Endothelial cell of umbilical vein (primary cell): ENCODE data around the gene LAMC1. TPM values are rescaled to one million over a fixed set of nuclear protein-coding genes. Genes with fewer than 3 reads are reported as not detected.

Experiments used
- BruUV-seq: library from RNA; stranded (reverse); fragments of 400-500 nt; replicated peaks from 2 replicates; lab custom pipeline; 2021; lab: Mats Ljungman, UMichigan
- CTCF ChIA-PET: fragments of 300-600, 350-600 bp; sonication (Branson Sonifier 250); formaldehyde crosslinking; loops from one replicate; lab custom pipeline; 2021; ENCODE audit warnings: antibody characterized with exemption, inconsistent platforms; lab: Charles Lee
- POLR2A ChIA-PET: fragments of 300-600, 350-600 bp; sonication (Branson Sonifier 250); formaldehyde crosslinking; loops from one replicate; lab custom pipeline; 2021; ENCODE audit warnings: antibody characterized with exemption, inconsistent platforms; lab: Charles Lee
- DNase-seq: peaks from one replicate; pipeline ENCODE4 v3.0.0-alpha.2; 2011; ENCODE audit warnings: low read depth, low spot score
- FAIRE-seq: peaks from 2 replicates; lab custom pipeline; 2011; peaks lifted over from hg19 to GRCh38; lab: Jason Lieb, UNC
- H2AFZ ChIP-seq: 2 replicates; pipeline ENCODE4 v1.6.0; 2012; ENCODE audit warnings: low read depth, low read length, control low read depth, inconsistent platforms
- H3K27ac ChIP-seq: 2 replicates; pipeline ENCODE4 v1.5.1; 2011; ENCODE audit warnings: low read depth, mild to moderate bottlenecking, control low read depth, low read length, moderate library complexity; ENCODE audit not compliant: insufficient read depth
- H3K27me3 ChIP-seq, 2 experiments: 2 replicates each; pipeline versions ENCODE4 v1.6.0 to v1.6.1; 2011; ENCODE audit warnings: low read length in 2 of 2, mixed read lengths in 1 of 2; ENCODE audit not compliant: control insufficient read depth in 2 of 2, insufficient read depth in 2 of 2
- H3K36me3 ChIP-seq, 2 experiments: 2 replicates in 1 of 2; 3 replicates in 1 of 2; pipeline ENCODE4 v1.5.1; 2011; ENCODE audit warnings: low read length in 2 of 2, mild to moderate bottlenecking in 1 of 2, moderate library complexity in 1 of 2; ENCODE audit not compliant: control insufficient read depth in 2 of 2, insufficient read depth in 2 of 2; ENCODE audit errors: extremely low read depth in 1 of 2
- H3K4me1 ChIP-seq: 3 replicates; pipeline ENCODE4 v1.5.1; 2011; ENCODE audit warnings: mild to moderate bottlenecking, low read length; ENCODE audit not compliant: control insufficient read depth, insufficient read depth; ENCODE audit errors: extremely low read depth
- H3K4me2 ChIP-seq: 2 replicates; pipeline ENCODE4 v1.6.1; 2011; ENCODE audit warnings: low read length, control low read depth, mixed read lengths; ENCODE audit not compliant: insufficient read depth
- H3K4me3 ChIP-seq, 3 experiments: fragments of 200-600 bp in 1 of 3; sonication (generic), shearing (Covaris generic) in 1 of 3; replicated peaks in 1 of 3; 2 replicates each; pipeline ENCODE4 v1.5.1; 2011 to 2016; ENCODE audit warnings: control low read depth in 3 of 3, low read length in 3 of 3, mild to moderate bottlenecking in 2 of 3, inconsistent platforms in 1 of 3, low read depth in 1 of 3, moderate library complexity in 1 of 3; ENCODE audit not compliant: insufficient read depth in 1 of 3
- H3K79me2 ChIP-seq: 2 replicates; pipeline ENCODE4 v1.6.0; 2012; ENCODE audit warnings: low read length, inconsistent platforms; ENCODE audit not compliant: control insufficient read depth, insufficient read depth
- H3K9ac ChIP-seq: replicated peaks from 2 replicates; pipeline ENCODE3; 2011; ENCODE audit warnings: low read length, control low read depth; ENCODE audit not compliant: insufficient read depth; ENCODE audit errors: extremely low read depth
- H3K9me1 ChIP-seq: replicated peaks from 3 replicates; pipeline ENCODE4 v1.6.0; 2011; ENCODE audit warnings: mild to moderate bottlenecking, low read length; ENCODE audit not compliant: control insufficient read depth, insufficient read depth; ENCODE audit errors: extremely low read depth
- H3K9me3 ChIP-seq: replicated peaks from 2 replicates; pipeline ENCODE4 v1.5.1; 2012; ENCODE audit warnings: low read length, inconsistent platforms; ENCODE audit not compliant: control insufficient read depth, insufficient read depth
- H4K20me1 ChIP-seq: replicated peaks from 2 replicates; pipeline ENCODE3; 2011; ENCODE audit warnings: mild to moderate bottlenecking, low read length; ENCODE audit not compliant: control insufficient read depth, insufficient read depth; ENCODE audit errors: extremely low read depth
- EZH2 ChIP-seq: IDR thresholded peaks from 2 replicates; pipeline ENCODE4 v1.6.1; 2012; ENCODE audit warnings: borderline replicate concordance, low read depth, mild to moderate bottlenecking, moderate library complexity, low read length, inconsistent platforms; ENCODE audit not compliant: severe bottlenecking
- FOS ChIP-seq: IDR thresholded peaks from 2 replicates; pipeline ENCODE4 v1.6.1; 2011; ENCODE audit warnings: mild to moderate bottlenecking, low read length, moderate library complexity, borderline replicate concordance; ENCODE audit not compliant: insufficient read depth
- GATA2 ChIP-seq: IDR thresholded peaks from 2 replicates; pipeline ENCODE4 v1.7.0; 2011; ENCODE audit warnings: low read depth, mild to moderate bottlenecking, moderate library complexity, mixed read lengths, low read length; ENCODE audit not compliant: insufficient read length, insufficient read depth
- JUN ChIP-seq: IDR thresholded peaks from 2 replicates; pipeline ENCODE4 v1.6.1; 2011; ENCODE audit warnings: borderline replicate concordance, low read depth; ENCODE audit not compliant: insufficient read length, insufficient read depth
- MYC ChIP-seq: IDR thresholded peaks from one replicate; pipeline ENCODE4 v1.6.1; 2011; ENCODE audit warnings: mild to moderate bottlenecking, low read depth, low read length
- POLR2A ChIP-seq: IDR thresholded peaks from 2 replicates; pipeline ENCODE4 v1.6.1; 2012; ENCODE audit warnings: low read depth, mild to moderate bottlenecking, control low read depth, low read length
- POLR2AphosphoS5 ChIP-seq: IDR thresholded peaks from 2 replicates; pipeline ENCODE4 v1.6.1; 2012; ENCODE audit warnings: low read depth, mild to moderate bottlenecking, control low read depth, low read length, moderate library complexity; ENCODE audit not compliant: insufficient read depth
- dilution Hi-C: fragments of 300-500 bp; cut with MboI; formaldehyde crosslinking; loops from one replicate; pipeline ENCODE4 v1.15.0; 2019; ENCODE audit warnings: low sequenced_read_pairs; ENCODE audit not compliant: extremely low pct_ligation_motif_present
- intact Hi-C: fragments of 100-400 bp; cut with micrococcal nuclease; formaldehyde crosslinking; loops from one replicate; pipeline ENCODE4 v1.10.0; 2022
- polyA plus RNA-seq, 4 experiments: library from polyadenylated mRNA; depleted of rRNA in 3 of 4; stranded (reverse) in 3 of 4; unstranded in 1 of 4; fragments of >200 nt; gene quantifications; 2 replicates each; pipeline versions ENCODE4 v1.2.1 to v1.2.3, GENCODE V29; 2011 to 2012; ENCODE audit warnings: missing spikeins in 1 of 4
- total RNA-seq: library from RNA; stranded (reverse); gene quantifications from 2 replicates; pipeline ENCODE4 v1.2.3, GENCODE V29; 2021
- TF ChIP-seq, protein P1 (sequence below), 2 donors: IDR thresholded peaks; 1 replicate in 1 of 2; 2 replicates in 1 of 2; pipeline ENCODE4 v1.5.1; 2011; ENCODE audit warnings: low read length in 2 of 2, mild to moderate bottlenecking in 2 of 2, moderate library complexity in 2 of 2, control low read depth in 1 of 2, inconsistent platforms in 1 of 2, low read depth in 1 of 2; ENCODE audit not compliant: insufficient read depth in 1 of 2; ENCODE audit errors: extremely low read depth in 1 of 2
- TF ChIP-seq, protein P2 (sequence below): IDR thresholded peaks from 2 replicates; pipeline ENCODE4 v1.6.1; 2011; ENCODE audit not compliant: insufficient read depth, insufficient read length

LAMC1 gene
- total and polyA plus RNA-seq, 2 donors (not counting 3 experiments of a cell fraction or from before 2014, with no cell fraction given): 92.5 to 216 TPM

DNA sequence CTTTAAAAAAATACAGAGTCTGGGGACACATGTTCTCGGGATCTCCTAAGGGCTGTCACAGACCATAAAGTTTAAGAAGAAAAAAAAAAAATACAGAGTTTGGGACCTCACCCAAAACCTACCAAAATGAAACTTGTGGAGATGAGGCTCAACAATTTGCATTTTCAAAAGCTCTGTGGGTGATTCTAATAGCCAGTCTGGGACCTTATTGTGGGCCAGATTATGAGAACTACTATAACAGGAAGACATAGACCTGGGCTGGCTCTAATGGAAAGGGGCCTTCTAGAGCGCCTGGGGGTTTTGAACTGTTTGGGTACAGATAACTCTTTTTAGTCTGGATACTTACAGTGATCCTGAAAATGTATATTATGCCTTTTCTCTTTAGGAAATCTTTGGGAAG is 69.1 kb downstream of the LAMC1 start:
- no peak overlapping the region for H2AFZ ChIP-seq
- dilution Hi-C loops (no loop called here), intact Hi-C loops (no loop called here)
- no peak overlapping the region for H3K4me2 ChIP-seq
- no peaks in the 10 kb centered on the region for H3K27me3 ChIP-seq
- ChIA-PET POLR2A (no interaction called here), CTCF (interaction anchor here (1.3 kb wide), 1 partner anchor 130 kb away, joined by 4 read pairs; no protein-coding TSS in a partner anchor)
- no peak overlapping the region for H3K4me3 ChIP-seq
- H3K4me1 ChIP-seq: no peaks in the 10 kb centered on the region
- no peaks in the 10 kb centered on the region for H3K9me1 ChIP-seq
- H3K36me3 ChIP-seq: no peaks in the 10 kb centered on the region
- no peaks in the 10 kb centered on the region for H3K9me3 ChIP-seq
- H3K79me2 ChIP-seq: peaks cover 91% of the 10 kb centered on the region
- peaks cover 6% of the 10 kb centered on the region for H4K20me1 ChIP-seq
- no peak overlapping the region for H3K27ac ChIP-seq
- BruUV-seq: no TSS peak
- H3K9ac ChIP-seq: no peak overlapping the region
- DNase-seq (no peak), FAIRE-seq (no peak)
- TF ChIP-seq FOS (no peak), POLR2AphosphoS5 (no peak), MYC (no peak), JUN (no peak), GATA2 (no peak), EZH2 (no peak), POLR2A (no peak)
- TF ChIP-seq, protein P1, sequence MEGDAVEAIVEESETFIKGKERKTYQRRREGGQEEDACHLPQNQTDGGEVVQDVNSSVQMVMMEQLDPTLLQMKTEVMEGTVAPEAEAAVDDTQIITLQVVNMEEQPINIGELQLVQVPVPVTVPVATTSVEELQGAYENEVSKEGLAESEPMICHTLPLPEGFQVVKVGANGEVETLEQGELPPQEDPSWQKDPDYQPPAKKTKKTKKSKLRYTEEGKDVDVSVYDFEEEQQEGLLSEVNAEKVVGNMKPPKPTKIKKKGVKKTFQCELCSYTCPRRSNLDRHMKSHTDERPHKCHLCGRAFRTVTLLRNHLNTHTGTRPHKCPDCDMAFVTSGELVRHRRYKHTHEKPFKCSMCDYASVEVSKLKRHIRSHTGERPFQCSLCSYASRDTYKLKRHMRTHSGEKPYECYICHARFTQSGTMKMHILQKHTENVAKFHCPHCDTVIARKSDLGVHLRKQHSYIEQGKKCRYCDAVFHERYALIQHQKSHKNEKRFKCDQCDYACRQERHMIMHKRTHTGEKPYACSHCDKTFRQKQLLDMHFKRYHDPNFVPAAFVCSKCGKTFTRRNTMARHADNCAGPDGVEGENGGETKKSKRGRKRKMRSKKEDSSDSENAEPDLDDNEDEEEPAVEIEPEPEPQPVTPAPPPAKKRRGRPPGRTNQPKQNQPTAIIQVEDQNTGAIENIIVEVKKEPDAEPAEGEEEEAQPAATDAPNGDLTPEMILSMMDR (IDR thresholded peaks at IDR 0.05; ENCODE audit: extremely low read depth in 1 of 2, insufficient read depth in 1 of 2, low read depth in 1 of 2, low read length in 2 of 2): no peak
- TF ChIP-seq, protein P2, sequence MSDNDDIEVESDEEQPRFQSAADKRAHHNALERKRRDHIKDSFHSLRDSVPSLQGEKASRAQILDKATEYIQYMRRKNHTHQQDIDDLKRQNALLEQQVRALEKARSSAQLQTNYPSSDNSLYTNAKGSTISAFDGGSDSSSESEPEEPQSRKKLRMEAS: no peak
